Mesenchymal stem cell (in vitro differentiated cells and primary cell): ENCODE data around the gene ZBTB7B.
"Not testable (repeated sequence)": the region's sequence is repeated elsewhere in the genome, so short reads cannot be mapped to it uniquely, and the experiment has no call there.

Experiments used
- DNase-seq: peaks from one replicate; pipeline ENCODE4 v3.0.0-alpha.2; 2013
- H2AFZ ChIP-seq: one replicate; pipeline ENCODE4 v1.6.1; 2013; ENCODE audit warnings: low read depth, mild to moderate bottlenecking, control low read depth, inconsistent platforms, low read length, moderate library complexity
- H2AK5ac ChIP-seq: 2 replicates; pipeline ENCODE4 v1.6.1; 2013; ENCODE audit warnings: low read length, moderate library complexity, mild to moderate bottlenecking, inconsistent platforms; ENCODE audit not compliant: severe bottlenecking
- H2BK120ac ChIP-seq: one replicate; pipeline ENCODE4 v1.6.1; 2013; ENCODE audit warnings: low read depth, mild to moderate bottlenecking, inconsistent platforms, low read length, moderate library complexity
- H2BK12ac ChIP-seq, 2 experiments: one replicate each; pipeline ENCODE4 v1.6.1; 2013; ENCODE audit warnings: inconsistent platforms in 2 of 2, low read length in 2 of 2, mild to moderate bottlenecking in 2 of 2, moderate library complexity in 2 of 2, control low read depth in 1 of 2
- H2BK15ac ChIP-seq: one replicate; pipeline ENCODE4 v1.6.1; 2013; ENCODE audit warnings: mild to moderate bottlenecking, low read depth, inconsistent platforms; ENCODE audit not compliant: poor library complexity, severe bottlenecking
- H2BK5ac ChIP-seq: 2 replicates; pipeline ENCODE4 v1.6.1; 2013; ENCODE audit warnings: low read depth, mild to moderate bottlenecking, low read length, control low read depth, inconsistent platforms; ENCODE audit not compliant: poor library complexity, severe bottlenecking
- H3K14ac ChIP-seq, 2 experiments: one replicate each; pipeline ENCODE4 v1.6.1; 2013; ENCODE audit warnings: inconsistent platforms in 2 of 2, low read length in 2 of 2, control low read depth in 1 of 2, mild to moderate bottlenecking in 1 of 2, moderate library complexity in 1 of 2
- H3K18ac ChIP-seq, 2 experiments: one replicate each; pipeline ENCODE4 v1.6.1; 2013; ENCODE audit warnings: inconsistent platforms in 2 of 2, low read length in 2 of 2, control low read depth in 1 of 2, low read depth in 1 of 2, mild to moderate bottlenecking in 1 of 2
- H3K23ac ChIP-seq, 2 experiments: one replicate each; pipeline ENCODE4 v1.6.1; 2013; ENCODE audit warnings: inconsistent platforms in 2 of 2, low read length in 2 of 2, mild to moderate bottlenecking in 2 of 2, moderate library complexity in 2 of 2, control low read depth in 1 of 2
- H3K27ac ChIP-seq: 2 replicates; pipeline ENCODE4 v1.5.1; 2013; ENCODE audit warnings: mild to moderate bottlenecking, moderate library complexity, low read length, control low read depth, inconsistent platforms; ENCODE audit not compliant: poor library complexity, severe bottlenecking
- H3K27me3 ChIP-seq, 2 experiments: 2 replicates each; pipeline versions ENCODE4 v1.6.1 to v1.7.0; 2013; ENCODE audit warnings: low read length in 2 of 2, mild to moderate bottlenecking in 2 of 2, moderate library complexity in 2 of 2, control low read depth in 1 of 2, inconsistent platforms in 1 of 2; ENCODE audit not compliant: control insufficient read depth in 1 of 2, insufficient read depth in 1 of 2
- H3K36me3 ChIP-seq, 2 experiments: 2 replicates each; pipeline versions ENCODE4 v1.6.1 to v1.7.0; 2013; ENCODE audit warnings: low read length in 2 of 2, control low read depth in 1 of 2, inconsistent platforms in 1 of 2, low read depth in 1 of 2, mild to moderate bottlenecking in 1 of 2; ENCODE audit not compliant: insufficient read depth in 2 of 2, control insufficient read depth in 1 of 2
- H3K4ac ChIP-seq, 2 experiments: one replicate each; pipeline ENCODE4 v1.6.1; 2013; ENCODE audit warnings: inconsistent platforms in 2 of 2, low read length in 2 of 2, mild to moderate bottlenecking in 2 of 2, moderate library complexity in 2 of 2, control low read depth in 1 of 2, low read depth in 1 of 2
- H3K4me1 ChIP-seq: 2 replicates; pipeline ENCODE4 v1.6.1; 2013; ENCODE audit warnings: low read depth, low read length, control low read depth; ENCODE audit not compliant: control insufficient read depth, insufficient read depth
- H3K4me2 ChIP-seq: 2 replicates; pipeline ENCODE4 v1.6.1; 2013; ENCODE audit warnings: low read length, mild to moderate bottlenecking, inconsistent platforms; ENCODE audit not compliant: poor library complexity, severe bottlenecking
- H3K4me3 ChIP-seq, 2 experiments: 2 replicates each; pipeline versions ENCODE4 v1.5.1 to v1.7.0; 2013; ENCODE audit warnings: low read length in 2 of 2, mild to moderate bottlenecking in 2 of 2, control low read depth in 1 of 2, low read depth in 1 of 2; ENCODE audit not compliant: insufficient read depth in 1 of 2
- H3K79me1 ChIP-seq: replicated peaks from 2 replicates; pipeline ENCODE4 v1.6.1; 2013; ENCODE audit warnings: mild to moderate bottlenecking, control low read depth, low read length, inconsistent platforms; ENCODE audit not compliant: poor library complexity, severe bottlenecking
- H3K9ac ChIP-seq: 2 replicates; pipeline ENCODE4 v1.7.0; 2013; ENCODE audit warnings: mild to moderate bottlenecking, low read length, moderate library complexity
- H3K9me3 ChIP-seq: 2 replicates; pipeline ENCODE4 v1.7.0; 2013; ENCODE audit warnings: mild to moderate bottlenecking, low read length; ENCODE audit not compliant: control insufficient read depth
- H4K8ac ChIP-seq: one replicate; pipeline ENCODE4 v1.6.1; 2013; ENCODE audit warnings: inconsistent platforms, mild to moderate bottlenecking, low read length, moderate library complexity
- H4K91ac ChIP-seq: one replicate; pipeline ENCODE4 v1.6.1; 2013; ENCODE audit warnings: mild to moderate bottlenecking, low read length, inconsistent platforms
- WGBS: methylation state at CpG from one replicate; pipeline ENCODE4 v1.1.7; 2013; ENCODE audit warnings: mixed read lengths; 5-methylcytosine and 5-hydroxymethylcytosine counted together

ZBTB7B gene

DNA sequence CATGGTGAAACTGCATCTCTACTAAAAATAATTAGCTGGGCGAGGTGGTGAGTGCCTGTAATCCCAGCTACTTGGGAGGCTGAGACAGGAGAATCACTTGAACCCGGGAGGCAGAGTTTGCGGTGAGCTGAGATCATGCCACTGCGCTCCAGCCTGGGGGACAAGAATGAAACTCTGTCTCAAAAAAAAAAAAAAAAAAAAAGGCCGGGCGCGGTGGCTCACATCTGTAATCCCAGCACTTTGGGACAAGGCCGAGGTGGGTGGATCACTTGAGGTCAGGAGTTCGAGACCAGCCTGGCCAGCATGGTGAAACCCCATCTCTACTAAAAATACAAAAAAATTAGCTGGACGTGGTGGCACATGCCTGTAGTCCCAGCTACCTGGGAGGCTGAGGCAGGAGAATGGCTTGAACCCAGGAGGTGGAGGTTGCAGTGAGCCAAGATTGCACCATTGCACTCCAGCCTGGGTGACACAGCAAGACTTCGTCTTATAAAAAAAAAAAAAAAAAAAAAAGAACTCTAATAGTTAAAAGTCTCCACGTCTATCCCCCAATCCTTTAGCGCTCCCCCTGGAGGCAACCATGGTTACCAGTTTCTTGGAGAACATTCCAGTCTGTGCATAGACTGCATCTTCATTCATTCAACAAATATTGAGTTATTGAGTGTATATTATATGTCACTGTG is 7.2 kb upstream of the ZBTB7B start:
- peaks cover 10 to 14% of the 10 kb centered on the region in 2 experiments for H3K36me3 ChIP-seq
- not testable (repeated sequence) for H3K4ac ChIP-seq, H3K79me1 ChIP-seq, H3K27ac ChIP-seq, H2AFZ ChIP-seq, H3K27me3 ChIP-seq, H3K23ac ChIP-seq, H3K4me2 ChIP-seq, H2AK5ac ChIP-seq, H4K91ac ChIP-seq, H2BK120ac ChIP-seq, H4K8ac ChIP-seq, H2BK5ac ChIP-seq, H3K18ac ChIP-seq, H3K9me3 ChIP-seq, H2BK15ac ChIP-seq, H3K4me3 ChIP-seq, H2BK12ac ChIP-seq, H3K14ac ChIP-seq
- peak overlapping the region; percentile 30 for H3K9ac ChIP-seq
- 71% methylated on average over 5 of the region's 13 CpGs for WGBS
- peak; percentile 89 for DNase-seq
- peaks cover 27% of the 10 kb centered on the region for H3K4me1 ChIP-seq

GRCh38 chr1:154996966-154997701 is 5.5 kb upstream of the ZBTB7B start:
- 90% methylated on average over 15 of the region's 15 CpGs for WGBS
- H3K9me3 ChIP-seq, result no peaks in the 10 kb centered on the region

DNA sequence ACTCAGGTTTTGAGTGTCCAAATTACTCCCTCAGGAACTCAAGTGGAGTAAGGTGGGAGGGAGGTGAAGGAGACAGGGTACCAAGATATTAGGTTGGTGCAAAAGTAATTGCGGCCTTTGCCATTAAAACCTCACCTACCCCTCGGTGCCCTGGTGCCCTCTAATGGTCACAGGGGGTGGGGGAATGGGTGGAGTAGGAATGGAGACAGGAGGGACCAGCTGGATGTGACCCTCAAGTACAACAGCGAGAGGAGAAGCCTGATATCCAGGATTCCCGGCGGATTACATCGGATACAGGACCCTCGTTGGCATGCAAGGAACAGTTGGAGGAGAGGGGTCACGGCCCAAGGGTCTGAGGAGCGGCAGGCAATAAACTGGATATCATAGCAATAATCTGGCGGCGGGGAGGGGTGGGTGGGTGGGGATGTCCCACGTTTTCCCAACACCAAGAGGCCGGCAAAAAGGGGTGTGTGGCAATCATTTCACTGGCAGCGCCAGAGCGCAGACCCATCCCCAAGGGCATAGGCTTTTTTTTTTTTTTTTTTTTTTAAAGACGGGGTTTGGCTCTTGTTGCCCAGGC is 4.3 kb upstream of the ZBTB7B start:
- Histone ChIP-seq H2BK5ac (no peak overlapping the region), H3K4me1 (peaks cover 24% of the 10 kb centered on the region), H3K27me3 (no peaks in the 10 kb centered on the region), H3K4me2 (no peak overlapping the region), H3K23ac (peak overlapping the region in 1 of 2 experiments; percentile 15), H4K8ac (no peak overlapping the region), H3K14ac (no peak overlapping the region), H3K4me3 (no peak overlapping the region), H3K9me3 (no peaks in the 10 kb centered on the region), H3K79me1 (peaks cover 7% of the 10 kb centered on the region), H4K91ac (no peak overlapping the region), H3K9ac (peak overlapping the region; percentile 66), H2BK120ac (no peak overlapping the region), H2AK5ac (peak overlapping the region; percentile 17), H2AFZ (no peak overlapping the region), H2BK15ac (no peak overlapping the region), H2BK12ac (peak overlapping the region in 1 of 2 experiments; percentile 55), H3K4ac (no peak overlapping the region), H3K18ac (no peak overlapping the region), H3K27ac (no peak overlapping the region), H3K36me3 (peaks cover 0 to 4% of the 10 kb centered on the region in 2 experiments)
- DNase-seq, result no peak
- WGBS, result 92% methylated on average over 14 of the region's 16 CpGs

More at GRCh38 chr1:154996966-154997701, 5.5 kb upstream of the ZBTB7B start:
- H3K79me1 ChIP-seq, result peaks cover 7% of the 10 kb centered on the region
- H3K4ac ChIP-seq, result peak overlapping the region in 1 of 2 experiments; percentile 51
- H3K36me3 ChIP-seq, result peaks cover 3 to 10% of the 10 kb centered on the region in 2 experiments
- no peak overlapping the region for H3K27ac ChIP-seq
- H2AK5ac ChIP-seq, result no peak overlapping the region
- H4K91ac ChIP-seq, result no peak overlapping the region
- H2AFZ ChIP-seq, result no peak overlapping the region
- no peak overlapping the region for H4K8ac ChIP-seq
- H3K18ac ChIP-seq, result no peak overlapping the region
- peak overlapping the region in 1 of 2 experiments; percentile 24 for H2BK12ac ChIP-seq
- no peak overlapping the region for H3K9ac ChIP-seq
- H3K27me3 ChIP-seq, result no peaks in the 10 kb centered on the region
- H2BK5ac ChIP-seq, result no peak overlapping the region
- H3K4me3 ChIP-seq, result no peak overlapping the region
- no peak overlapping the region for H3K14ac ChIP-seq
- no peak overlapping the region for H3K23ac ChIP-seq
- H2BK120ac ChIP-seq, result no peak overlapping the region
- peaks cover 30% of the 10 kb centered on the region for H3K4me1 ChIP-seq
- no peak overlapping the region for H2BK15ac ChIP-seq
- no peak overlapping the region for H3K4me2 ChIP-seq
- DNase-seq, result no peak
